GM21515 (cell line): ENCODE data around the gene NUDT9.
A peak's percentile ranks its signal among the peaks of the same experiment; 100 is the strongest.
"Not testable (repeated sequence)": the region's sequence is repeated elsewhere in the genome, so short reads cannot be mapped to it uniquely, and the experiment has no call there.

Experiments
- ATAC-seq: cut with Tn5 transposase; IDR thresholded peaks from one replicate; pipeline ENCODE4 v1.9.1; 2021; ENCODE audit not compliant: unreplicated experiment

The NUDT9 gene

DNA sequence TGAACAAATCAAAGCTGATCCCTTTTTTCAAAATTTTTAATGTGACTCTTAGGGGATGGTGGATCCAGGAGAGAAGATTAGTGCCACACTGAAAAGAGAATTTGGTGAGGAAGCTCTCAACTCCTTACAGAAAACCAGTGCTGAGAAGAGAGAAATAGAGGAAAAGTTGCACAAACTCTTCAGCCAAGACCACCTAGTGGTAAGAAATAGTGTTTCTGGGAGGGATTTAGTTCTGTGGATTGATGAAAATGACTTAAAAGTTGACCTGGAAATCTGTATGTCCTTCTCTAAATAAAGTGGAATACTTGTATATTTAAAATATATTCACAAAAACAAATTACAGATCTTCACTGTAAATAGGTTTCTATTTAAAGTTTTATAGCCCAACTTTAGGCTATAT is 29.2 kb downstream of the NUDT9 start:
- no peak for ATAC-seq

DNA sequence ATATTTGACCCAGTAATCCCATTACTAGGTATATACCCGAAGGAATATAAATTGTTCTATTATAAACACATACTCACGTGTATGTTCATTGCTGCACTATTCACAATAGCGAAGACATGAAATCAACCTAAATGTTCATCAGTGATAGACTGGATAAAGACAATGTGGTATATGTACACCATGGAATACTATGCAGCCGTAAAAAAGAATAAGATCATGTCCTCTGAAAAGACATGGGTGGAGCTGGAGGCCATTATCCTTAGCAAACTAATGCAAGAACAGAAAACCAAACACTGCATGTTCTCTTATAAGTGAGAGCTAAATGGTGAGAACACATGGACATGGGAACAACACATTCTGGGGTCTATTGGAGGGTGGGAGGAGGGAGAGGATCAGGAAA is 36.5 kb downstream of the NUDT9 start:
- ATAC-seq = no peak

- no peak for ATAC-seq
Measured at GRCh38 chr4:87461281-87461700, 38.9 kb downstream of the NUDT9 start.

DNA sequence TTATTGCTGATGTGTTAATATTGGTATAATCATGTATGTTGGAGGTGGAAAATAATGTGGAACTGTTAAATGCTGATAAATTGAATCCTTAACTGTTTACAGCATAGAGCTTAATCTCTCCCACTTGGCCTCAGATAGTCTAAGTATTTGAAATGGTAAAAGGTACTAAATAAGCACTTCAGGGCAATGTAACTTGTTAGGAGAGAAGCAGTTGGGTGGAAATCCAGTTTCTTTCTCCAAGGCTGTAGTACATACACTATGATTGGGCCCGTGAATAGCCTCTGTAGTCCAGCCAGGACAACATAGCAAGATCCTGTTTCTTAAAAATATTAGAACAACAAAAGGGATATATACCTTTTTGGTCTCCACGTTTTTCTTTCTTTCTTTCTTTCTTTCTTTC is 39.7 kb downstream of the NUDT9 start:
- no peak for ATAC-seq

GRCh38 chr4:87465739-87466366 is 43.5 kb downstream of the NUDT9 start:
- peak; percentile 61 for ATAC-seq

DNA sequence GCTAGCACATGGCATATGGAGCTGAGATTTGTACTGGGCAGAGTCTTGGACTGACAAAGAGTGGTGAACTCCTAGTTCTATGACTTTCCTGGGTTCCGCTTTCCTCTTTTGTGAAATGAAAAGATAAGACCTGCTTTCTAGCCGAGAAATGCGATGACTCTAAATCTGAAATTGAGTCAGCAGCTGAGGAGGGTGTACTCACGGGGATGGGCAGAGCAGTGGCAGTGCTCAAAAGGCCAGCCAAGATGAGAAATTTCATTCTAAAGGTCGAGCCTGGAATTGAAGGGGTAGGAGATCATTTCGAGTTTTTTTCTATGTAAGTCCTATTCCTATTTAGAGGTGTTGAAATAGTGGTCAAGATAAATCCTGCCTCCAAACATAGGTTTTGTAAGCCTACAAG is 47.0 kb downstream of the NUDT9 start:
- no peak for ATAC-seq

DNA sequence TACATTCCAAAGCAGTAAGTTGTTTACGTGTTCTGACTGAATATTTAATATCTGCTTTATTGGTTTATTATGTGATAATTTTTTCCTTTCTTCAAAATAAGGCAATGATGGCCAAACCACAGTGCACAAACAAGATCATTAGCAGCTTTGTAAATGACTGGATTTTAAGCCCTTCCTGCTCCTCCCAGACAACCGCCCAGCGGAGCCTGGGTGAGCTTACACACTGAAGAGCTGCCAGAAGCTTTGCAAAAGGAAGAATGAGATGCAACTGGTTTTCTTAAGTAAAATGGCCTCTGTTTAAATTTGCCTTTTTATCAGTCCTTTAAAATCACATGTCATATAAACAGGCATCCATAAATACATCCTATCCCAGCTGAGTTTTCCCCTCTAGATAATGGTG is 54.6 kb downstream of the NUDT9 start:
- ATAC-seq = no peak

- no peak for ATAC-seq
Measured at GRCh38 chr4:87478732-87479250, 56.4 kb downstream of the NUDT9 start.

DNA sequence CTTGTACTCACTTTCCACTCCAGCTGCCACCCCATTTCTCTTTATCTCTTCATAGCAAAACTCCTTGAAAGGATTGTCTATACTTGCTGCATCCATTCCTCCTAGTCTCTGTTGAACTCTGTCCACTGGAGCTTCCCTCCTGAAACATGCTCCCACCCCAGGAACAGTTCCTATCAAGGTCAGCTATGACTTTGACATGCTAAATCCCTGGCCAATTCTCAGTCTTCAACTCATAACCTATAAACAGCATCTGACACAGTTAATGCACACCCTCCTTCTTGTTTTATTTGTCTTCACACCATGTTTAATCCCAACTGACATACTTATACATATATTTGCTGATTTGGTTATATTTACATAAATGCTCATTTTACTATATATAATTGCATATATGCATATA is 59.0 kb downstream of the NUDT9 start:
- ATAC-seq = no peak

- not testable (repeated sequence) for ATAC-seq
Measured at GRCh38 chr4:87483247-87483646, 60.9 kb downstream of the NUDT9 start.

GRCh38 chr4:87488666-87489065 is 66.3 kb downstream of the NUDT9 start:
- not testable (repeated sequence) for ATAC-seq

DNA sequence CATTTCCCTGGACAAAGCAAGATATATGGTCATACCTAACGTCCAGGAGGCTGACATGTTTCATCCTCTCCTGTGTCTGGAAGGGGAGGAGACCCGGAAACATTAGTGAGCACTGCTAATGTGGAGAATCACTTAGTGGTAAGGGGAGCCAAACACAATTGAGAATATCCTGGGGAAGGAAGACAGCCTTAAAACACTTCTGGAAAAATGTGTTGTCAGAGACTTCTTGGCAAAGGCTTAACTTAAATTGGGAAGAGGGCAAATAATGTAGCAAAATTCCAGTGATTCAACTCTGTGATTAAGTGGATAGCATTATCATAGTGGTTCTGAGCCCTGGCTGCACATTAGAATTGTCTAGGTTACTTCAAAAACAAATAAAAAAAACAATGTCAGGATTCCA is 67.3 kb downstream of the NUDT9 start:
- ATAC-seq = no peak

DNA sequence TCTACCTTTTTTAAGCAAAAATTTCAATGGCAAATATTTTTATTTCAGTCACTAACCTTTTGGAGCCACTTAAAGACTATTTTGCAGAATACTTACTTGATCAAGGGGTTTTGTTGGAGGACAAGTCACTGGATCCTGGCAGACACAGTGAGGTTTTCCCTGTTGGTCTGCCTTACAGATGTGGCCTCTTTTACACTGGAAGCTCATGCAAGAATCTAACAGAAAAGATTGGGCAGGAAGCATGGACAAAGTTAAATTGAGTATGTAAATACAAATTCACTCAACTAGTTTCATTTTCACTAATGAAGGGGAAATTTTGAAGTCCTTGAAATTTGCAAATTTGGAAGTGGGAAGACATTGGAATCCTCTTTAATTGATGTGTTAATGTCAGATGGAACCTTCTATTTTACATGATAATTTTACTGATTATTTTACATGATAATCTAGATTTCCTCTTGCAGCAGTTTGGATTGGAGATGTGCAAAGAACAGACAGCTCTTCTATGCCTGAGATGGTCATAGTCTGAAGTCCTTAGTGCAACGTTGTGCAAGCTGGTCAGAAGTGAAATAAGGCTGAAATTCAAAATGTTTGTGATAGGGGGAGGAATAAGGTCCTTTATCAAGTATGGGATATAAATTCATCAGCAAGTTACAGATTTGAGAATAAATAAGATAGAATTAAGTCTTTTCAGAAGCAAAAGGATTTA is 68.4 kb downstream of the NUDT9 start:
- no peak for ATAC-seq

GRCh38 chr4:87491436-87491835 is 69.1 kb downstream of the NUDT9 start:
- no peak for ATAC-seq

DNA sequence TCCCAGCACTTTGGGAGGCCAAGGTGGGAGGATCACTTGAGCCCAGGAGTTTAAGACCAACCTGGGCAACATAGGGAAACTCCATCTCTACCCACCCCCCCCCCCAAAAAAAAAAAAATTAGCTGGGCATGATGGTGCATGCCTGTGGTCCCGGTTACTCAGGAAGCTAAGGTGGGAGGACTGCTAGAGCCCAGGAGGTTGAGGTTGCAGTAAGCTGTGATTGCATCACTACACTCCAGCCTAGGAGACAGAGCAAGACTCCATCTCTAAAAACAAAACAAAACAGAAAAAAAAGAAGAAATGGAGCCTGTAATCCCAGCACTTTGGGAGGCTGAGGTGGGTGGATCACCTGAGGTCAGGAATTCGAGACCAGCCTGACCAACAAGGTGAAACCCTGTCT is 69.5 kb downstream of the NUDT9 start:
- ATAC-seq = not testable (repeated sequence)

- no peak for ATAC-seq
Measured at GRCh38 chr4:87493115-87493514, 70.7 kb downstream of the NUDT9 start.

DNA sequence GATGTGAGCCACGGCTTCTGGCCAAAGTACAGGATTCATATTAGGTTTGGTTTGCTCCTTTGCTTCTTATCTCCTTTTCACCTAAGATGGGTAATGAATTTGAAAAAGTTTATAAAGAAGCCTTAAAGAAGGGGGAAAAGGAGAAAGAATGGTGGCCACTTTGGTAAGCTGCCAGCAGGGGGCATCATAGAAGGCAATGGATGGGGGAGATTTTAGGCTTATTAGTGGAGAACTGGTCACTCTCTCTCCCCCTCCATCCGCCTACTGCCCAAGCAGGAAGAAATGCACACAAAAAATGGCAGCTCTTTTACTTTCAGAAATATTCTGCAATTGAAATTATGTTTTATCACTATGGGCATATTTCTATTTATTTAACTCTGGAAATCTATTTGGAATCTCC is 74.8 kb downstream of the NUDT9 start:
- no peak for ATAC-seq

DNA sequence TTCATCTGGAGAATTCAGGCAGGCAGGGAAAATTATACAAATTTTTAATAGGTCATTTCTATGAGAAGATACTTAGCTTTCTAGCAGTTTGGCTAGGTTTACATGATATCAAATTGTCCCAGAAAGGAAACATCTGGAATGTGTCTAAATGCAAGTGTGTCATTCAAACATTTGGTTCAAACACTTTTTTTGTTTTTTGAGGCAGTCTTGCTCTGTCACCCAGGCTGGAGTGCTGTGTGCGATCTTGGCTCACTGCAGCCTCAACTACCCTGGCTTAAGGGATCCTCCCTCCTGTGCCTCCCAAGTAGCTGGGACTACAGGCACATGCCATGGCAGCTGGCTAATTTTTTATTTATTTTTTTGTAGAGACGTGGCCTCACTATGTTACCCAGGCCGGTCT is 75.2 kb downstream of the NUDT9 start:
- ATAC-seq = no peak

- ATAC-seq = peak; percentile 60
Measured at GRCh38 chr4:87498446-87498900, 76.1 kb downstream of the NUDT9 start.

GRCh38 chr4:87499403-87500091 is 77.2 kb downstream of the NUDT9 start:
- peak; percentile 71 for ATAC-seq

GRCh38 chr4:87500092-87500462 is 77.7 kb downstream of the NUDT9 start:
- ATAC-seq = peak; percentile 61
